ENCODE results near the gene NLGN1.
A peak's percentile ranks its signal among the peaks of the same experiment; 100 is the strongest.

The NLGN1 gene

DNA sequence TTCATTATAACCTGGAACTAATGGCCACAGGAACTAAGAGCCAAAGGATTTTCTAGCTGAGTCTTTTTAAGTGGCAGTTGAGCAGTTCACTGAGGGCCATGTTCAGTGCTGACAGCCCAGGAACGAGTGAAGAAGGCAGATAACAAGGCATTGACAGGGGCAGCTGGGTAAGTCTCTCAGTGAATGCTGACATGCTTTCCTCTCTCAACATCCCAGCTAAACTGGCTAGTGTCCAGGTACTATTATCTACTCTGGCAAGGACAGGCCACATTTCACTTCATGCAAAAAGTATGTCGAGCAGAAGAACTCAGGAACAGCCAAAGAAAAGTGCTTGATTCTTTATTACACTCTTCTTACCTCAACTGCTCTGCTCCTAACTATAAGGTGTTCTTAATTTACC lies 515.9 kb downstream of the NLGN1 start:
- DNase-seq (ENCODE audit: low spot score) = no peak

DNA sequence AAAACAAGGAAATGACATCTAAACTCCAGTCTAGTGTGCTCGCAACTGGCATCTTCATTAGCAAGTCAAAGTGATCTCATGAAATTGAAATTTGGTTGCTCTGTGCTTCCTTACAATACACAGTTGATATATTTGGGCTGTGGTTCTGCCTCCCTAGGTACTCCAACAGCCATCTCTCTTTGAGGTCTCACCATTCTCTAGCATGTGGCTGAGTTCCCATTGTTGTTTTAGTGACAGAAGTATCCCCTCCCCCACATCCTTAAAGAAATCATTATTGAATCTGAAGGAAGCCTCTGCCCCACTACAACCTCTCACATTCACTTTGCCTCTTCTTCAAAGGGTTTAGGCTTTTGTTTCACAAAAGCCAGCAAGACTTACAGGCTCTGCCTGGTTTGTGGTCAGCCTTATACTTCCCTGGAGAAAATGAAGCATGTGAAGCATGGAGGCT lies 516.5 kb downstream of the NLGN1 start:
- no peak for DNase-seq (ENCODE audit: low spot score)

DNA sequence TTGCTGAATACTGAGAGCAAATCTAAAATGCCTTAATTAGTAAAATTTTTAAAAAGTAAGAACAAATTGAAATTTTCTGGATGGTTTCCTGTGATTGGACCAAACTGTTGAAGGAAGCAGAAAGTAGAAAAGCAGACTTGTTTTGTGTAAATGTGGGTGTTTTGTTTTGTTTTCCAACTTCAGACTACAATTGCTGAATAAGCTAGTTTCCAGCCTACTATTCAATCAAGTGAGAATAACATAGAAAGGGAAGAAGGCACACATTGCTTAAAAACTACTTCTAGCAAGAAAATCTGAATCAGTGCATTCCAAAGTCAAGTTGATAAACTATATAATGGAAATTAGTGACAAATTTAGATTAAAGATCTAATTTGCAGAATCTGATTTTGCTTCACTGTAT lies 519.3 kb downstream of the NLGN1 start:
- no peak for DNase-seq (ENCODE audit: low spot score)

DNA sequence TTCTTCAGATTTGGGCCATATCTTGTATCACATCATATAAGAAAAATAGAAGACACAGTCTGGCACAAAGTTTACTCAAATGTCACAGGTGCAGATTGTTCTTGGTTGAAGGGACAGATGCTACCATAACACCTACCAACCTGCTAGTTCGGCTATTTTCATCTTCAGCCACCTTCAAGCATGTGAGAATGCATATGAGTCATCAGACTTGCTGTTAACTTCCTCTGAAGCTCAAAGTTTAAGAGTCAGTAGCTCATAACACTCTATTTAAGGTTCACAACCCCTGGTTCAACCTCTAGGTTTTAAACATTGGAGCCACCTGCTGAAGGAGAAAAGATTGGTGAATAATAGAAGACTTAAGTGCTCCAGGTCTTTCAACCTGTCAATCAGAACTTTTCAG lies 522.8 kb downstream of the NLGN1 start:
- DNase-seq (ENCODE audit: low spot score) = no peak

DNA sequence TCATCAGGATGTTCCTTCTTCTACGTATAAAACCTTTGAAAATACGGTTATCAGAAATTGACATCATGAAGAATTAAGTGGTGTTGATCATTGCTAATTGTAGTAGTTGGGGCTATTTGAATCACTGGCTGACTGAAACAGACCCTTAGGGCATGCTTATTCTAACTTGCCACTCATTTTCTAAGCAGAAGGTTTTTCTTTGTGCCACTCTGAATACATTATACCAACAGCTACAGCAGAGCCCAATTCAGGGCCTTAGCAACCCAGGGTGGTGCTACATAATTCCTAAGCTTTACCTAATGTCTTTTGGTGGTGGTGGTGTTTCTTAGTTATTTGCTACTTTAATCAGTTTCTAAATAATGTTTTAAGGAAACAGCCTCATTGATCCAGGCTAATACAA lies 524.2 kb downstream of the NLGN1 start:
- DNase-seq (ENCODE audit: low spot score) = no peak

DNA sequence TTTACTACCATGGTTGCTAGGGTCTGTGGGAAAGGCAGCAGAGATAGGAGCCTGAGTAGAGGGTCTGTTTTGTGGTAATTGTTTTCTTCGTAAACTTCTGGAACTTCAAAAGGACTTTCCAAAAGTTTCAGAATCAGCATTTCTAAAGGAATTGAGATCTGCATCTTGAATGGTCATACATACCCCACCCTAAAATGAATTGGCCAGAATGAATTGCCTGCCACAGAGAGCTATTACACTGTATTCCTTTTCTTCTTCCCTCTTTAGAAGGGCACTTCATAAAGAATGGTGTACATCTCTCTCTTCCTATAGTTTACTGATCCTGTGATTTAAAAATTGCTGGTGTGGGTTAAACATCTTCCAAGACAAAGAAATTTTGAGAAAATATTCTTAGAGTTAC lies 525.7 kb downstream of the NLGN1 start:
- no peak for DNase-seq (ENCODE audit: low spot score)

DNA sequence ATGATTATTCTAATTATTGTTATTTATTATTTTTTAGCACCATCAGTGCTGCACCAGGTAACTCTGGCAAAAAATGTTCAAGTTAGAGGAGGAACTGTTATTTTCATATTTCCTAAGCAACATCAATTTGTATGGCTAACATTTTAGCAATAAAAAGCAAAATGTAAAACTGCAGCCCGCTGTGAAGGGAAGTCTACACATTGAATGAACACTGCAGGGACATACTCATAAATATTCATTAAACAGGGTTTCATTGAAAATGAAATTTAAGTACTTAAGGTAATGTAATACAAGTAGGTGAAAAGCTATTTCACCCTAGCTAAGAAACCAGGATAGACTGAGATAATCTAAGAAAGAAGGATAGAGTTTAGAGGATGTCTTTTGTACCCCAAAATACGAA lies 532.7 kb downstream of the NLGN1 start:
- DNase-seq (ENCODE audit: low spot score) = no peak

DNA sequence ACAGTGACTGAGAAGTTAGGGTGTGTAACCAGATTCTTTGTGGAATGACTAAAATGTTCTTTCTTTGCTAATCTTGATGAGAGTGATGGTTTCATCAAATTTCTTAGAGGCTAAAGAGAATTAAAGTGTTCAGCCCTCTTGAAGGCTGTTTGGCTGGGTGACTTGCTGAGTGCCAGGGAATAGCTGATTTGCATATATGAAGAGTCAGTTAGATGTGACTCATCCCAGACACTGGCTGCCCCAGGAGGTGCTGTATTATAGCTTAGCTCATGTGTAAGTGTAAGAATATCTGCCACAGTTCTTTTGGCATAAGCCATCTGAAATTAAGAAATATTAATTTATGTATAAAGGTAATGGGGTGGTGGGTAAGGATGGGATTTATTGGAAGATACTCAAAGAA lies 535.1 kb downstream of the NLGN1 start:
- no peak for DNase-seq (ENCODE audit: low spot score)

DNA sequence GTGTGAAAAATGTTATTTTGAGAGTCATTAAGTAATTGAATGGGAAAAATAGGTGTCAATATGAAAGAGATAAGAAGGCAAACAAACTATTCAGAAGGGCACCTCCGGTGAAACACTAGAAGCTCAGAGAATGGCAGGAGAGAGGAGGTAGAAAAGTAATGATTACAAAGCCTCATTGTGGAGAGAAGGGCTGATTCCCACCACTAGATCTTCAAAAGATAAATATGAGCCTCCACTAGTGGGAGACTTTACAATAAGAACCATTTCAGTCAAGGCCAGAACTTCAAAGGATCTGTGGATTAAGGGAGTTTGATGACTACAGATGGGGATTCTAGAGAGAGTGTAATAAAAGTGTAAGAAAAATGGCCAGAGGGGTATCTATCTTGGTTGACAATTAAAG lies 535.6 kb downstream of the NLGN1 start:
- no peak for DNase-seq (ENCODE audit: low spot score)

DNA sequence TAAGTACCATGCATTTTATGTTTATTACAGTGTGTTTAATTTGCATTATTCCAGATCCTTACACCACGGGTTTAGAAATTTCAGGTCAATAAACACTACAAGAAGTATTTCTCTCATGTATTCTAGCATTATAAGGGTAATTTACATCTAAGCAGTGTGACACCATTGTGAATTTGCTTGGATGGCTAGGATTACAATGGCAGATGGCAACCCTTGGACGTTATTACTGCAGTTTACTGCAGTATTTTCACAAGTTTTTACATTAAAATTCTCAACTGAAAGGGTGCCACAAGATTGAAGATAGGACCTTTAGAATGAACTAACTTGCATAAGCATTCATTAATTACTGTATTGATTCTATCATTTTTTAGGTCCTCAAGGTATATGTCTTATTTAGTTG lies 538.8 kb downstream of the NLGN1 start:
- DNase-seq (ENCODE audit: low spot score) = no peak

DNA sequence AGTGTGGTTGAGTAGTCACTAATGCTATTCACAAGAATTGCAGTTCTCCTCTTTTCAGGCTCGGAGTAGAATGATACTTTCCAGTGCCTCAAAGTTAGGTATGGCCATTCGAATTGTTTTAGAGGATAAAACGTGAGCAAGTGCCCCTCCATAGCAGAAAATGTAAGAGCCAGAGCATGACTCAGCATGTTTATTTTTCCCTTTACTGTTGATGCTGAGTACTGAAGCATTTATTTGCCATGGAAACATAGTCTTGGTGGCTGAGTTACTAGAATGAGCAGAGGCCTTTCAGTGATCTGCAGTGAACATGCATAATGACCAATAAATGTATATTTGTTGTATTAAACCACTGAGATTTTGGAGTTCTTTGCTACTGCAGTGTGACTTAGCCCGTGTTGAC lies 540.6 kb downstream of the NLGN1 start:
- DNase-seq (ENCODE audit: low spot score) = peak; percentile 9

DNA sequence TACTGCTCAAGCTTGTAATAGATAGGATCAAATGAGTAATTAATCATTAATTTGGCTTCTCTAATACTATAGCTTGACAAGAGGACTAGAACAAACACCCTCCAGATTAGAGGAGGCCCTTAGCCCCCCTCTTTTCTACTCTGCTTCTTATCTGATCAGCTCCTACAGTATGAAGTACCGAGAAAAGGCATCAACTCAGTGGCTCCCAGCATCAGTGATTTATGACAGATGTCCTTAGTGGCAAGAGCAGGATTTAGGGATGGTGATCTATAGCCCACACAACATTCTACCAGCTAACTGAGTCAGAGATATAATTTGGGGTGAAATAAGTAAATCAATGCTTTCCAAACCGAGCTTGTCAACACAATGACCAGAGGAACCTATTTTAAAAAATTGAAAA lies 541.1 kb downstream of the NLGN1 start:
- no peak for DNase-seq (ENCODE audit: low spot score)

DNA sequence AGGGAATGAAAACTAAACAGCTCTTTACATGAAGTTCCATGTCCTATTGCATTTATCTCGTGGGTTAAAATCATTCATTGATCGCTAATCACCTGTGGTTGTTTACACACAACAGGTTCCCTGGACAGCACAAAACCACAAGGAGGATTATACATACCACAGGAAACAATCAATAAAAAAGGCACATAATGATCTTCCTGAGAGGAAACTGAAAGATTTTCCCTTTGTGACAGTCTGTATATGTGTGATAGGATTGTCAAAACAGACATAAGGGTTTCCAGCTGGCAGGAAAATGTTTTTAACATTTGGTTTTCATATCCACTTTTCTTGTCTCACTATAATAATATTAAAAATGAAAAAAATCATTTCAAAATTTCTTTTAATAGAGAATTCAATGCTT lies 541.8 kb downstream of the NLGN1 start:
- DNase-seq (ENCODE audit: low spot score) = no peak

DNA sequence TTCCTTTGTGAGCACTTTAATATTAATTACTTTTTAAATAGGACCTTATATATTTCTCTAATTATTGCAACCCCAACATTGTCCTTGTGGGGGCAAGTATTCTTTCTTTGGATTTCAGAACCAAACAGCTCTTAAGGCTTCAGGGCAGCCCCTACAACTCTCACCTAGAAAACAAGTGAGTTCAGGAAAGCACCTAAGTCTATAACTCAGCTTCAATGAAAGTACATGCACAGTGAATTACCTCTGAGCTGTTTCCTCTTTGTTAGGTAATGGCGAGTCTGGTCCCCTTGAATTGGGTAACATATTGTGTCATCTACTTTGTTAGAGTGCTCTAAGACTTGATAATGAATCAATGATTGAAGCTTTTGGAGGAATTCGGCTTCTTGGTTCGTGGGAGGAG lies 545.7 kb downstream of the NLGN1 start:
- no peak for DNase-seq (ENCODE audit: low spot score)

DNA sequence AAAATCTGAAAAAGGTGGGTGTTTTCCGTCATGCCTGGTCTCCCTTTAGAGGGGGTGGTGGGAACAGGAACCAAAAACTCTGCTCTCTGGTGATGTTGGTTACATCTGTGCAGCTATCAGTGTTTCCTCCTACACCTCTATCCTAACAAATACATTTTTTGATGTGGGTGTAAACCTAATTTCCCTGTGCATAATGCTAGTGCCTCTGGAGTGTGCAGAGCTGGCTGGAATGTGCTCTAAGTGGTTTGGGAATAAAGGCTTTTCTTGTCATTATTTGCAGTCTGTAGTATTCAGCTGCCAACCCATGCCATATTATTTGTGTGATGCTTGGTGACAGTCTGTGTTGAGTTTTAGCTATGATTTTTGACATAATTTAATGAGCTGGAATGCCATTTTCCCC lies 547.6 kb downstream of the NLGN1 start:
- DNase-seq (ENCODE audit: low spot score) = no peak

DNA sequence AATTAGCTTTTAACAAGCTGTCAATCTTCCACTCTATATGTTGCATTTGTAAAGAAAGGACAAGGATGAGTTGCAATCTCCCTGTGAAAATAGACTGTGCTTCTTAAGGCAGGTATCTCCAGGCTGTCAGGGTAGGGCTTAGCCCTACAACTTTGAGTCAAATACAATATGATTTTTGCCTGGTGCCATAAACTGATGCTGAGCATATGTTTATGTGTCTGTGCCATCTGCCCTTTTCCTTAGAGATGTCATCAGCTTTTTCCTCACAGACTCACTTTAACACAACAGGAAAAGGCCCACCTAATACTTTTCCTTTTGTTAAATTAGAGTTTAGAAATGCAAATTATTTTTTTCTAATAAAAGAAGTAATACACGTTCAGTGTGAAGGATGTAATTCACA lies 548.3 kb downstream of the NLGN1 start:
- DNase-seq (ENCODE audit: low spot score) = no peak

DNA sequence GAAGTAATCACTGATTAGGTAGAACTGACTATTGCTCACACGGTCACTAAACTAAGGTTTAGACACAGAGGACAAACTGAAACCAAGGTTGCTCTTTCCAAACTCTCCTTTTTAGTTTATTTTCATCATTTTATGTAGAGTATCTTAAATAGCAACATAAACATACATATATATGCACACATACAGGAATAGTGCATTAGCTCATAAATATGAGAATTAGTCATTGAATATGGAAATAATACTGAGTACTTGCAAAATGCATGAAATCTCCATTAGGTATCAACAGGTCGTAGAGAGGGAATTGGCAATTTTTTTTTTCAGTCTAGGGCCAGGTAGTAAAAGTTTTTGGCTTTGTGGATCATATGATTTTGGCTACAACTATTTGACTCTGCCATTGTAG lies 557.1 kb downstream of the NLGN1 start:
- no peak for DNase-seq (ENCODE audit: low spot score)

DNA sequence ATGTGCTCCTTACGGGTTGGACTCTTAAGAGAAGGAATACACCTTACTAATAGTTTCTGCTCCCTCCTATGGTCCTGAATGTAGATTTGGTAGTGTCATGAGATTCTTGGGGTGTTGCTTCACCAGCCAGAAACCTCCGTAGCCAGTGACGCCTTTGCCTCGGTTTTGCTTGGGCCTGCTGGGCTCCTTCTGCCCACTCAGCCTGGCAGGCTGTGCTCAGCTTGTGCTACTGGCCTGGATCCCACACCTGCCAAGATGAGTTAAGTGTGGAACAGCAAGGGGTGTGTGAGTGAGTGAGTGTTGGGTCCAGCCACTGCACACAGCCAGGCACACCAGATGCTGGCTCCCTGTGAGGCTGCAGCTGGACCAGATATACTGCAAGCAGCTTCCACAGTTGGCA lies 560.1 kb downstream of the NLGN1 start:
- DNase-seq (ENCODE audit: low spot score) = no peak

DNA sequence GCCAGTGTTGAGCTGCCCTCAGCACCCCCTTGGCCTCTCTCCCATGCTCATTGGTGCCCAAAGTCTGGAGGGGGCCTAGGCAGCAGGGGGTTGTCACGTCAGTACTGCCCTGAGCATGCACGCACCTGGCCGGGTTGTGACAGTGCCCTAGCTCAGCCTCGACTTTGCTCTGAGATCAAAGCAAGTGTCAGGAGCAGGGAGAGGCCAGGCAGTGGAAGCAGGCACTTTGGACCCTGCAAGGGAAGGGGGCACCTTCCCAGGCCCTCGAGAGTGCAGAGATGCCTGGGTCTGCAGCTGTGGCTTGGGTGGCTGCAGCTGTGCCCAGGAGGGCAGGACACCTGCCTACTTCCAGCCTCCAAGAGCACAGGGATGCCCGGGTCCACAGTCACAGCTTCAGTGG lies 561.3 kb downstream of the NLGN1 start:
- DNase-seq (ENCODE audit: low spot score) = no peak

DNA sequence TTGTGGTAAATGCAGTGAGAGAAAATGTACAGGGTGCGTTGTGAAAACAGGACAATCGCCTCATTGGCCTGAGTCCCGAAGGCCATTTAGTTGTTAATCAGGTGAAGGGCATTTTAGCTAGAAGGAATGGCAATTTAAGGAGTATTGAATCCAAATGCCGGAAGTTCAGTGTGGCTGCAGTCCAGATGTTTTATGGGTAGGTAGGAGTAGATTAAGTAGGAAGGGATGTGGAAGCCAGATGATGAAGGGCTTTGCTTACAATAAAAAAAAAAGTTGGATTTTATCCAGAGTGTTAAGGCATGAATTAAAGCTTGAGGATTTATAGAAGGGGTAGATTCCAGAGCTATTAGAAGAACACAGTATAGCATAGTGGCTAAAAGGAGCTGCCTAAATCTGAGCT lies 572.7 kb downstream of the NLGN1 start:
- DNase-seq (ENCODE audit: low spot score) = no peak

DNA sequence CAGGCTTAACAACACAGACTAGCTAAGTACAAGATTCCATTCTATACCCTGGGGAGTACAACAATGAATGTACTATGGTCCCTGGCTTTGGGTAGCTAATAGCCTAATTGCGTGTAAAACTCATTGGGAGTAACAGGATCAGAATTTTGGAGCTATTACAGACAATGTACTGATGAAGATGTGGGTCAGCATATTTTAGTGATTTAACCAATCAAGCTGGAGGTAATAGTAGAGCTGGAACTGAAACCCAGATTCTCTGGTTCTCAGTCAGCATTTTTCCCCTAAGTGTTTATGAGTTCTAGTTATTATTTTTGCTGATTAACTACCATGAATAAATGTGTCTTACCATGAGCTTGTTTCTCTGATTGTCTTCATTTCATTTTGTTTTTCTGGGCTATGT lies 578.7 kb downstream of the NLGN1 start:
- DNase-seq (ENCODE audit: low spot score) = no peak

DNA sequence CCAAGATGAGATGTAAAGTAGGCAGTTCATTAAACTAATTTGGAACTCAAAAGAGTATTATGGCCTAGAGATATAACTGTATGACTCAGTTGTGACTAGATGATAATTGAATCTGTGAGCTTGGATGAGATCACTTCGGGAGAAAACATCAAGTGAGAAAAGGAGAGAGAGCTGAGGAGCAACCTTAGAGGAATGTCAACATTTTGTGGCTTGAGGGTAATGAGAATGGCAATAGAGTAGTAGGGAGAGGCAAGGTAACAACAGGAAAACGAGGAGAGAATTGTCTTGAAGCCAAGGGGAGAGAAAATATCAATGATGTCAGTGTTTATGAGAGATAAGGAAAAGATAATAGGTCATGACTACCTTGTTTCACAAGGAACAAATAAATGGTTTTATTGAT lies 580.2 kb downstream of the NLGN1 start:
- peak; percentile 2 for DNase-seq (ENCODE audit: low spot score)

DNA sequence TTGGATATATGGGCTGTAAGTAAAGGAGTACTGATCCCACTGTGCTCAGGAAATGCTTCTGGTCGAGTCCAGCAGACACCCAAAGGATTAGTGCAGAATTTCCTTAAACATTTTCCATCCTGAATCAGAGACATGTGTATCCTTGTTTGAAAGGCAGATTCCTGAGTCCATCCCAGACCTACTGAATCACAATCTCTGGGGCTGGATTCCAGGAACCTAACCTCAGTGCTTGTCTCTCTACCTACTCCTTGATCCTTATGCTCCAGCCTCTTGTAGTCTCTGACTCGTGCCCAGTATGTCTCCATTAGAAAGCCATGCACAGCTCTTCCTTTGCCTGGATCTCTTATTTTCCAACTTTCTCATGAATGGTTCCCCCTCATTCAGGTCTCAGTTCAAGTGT lies 585.8 kb downstream of the NLGN1 start:
- no peak for DNase-seq (ENCODE audit: low spot score)

DNA sequence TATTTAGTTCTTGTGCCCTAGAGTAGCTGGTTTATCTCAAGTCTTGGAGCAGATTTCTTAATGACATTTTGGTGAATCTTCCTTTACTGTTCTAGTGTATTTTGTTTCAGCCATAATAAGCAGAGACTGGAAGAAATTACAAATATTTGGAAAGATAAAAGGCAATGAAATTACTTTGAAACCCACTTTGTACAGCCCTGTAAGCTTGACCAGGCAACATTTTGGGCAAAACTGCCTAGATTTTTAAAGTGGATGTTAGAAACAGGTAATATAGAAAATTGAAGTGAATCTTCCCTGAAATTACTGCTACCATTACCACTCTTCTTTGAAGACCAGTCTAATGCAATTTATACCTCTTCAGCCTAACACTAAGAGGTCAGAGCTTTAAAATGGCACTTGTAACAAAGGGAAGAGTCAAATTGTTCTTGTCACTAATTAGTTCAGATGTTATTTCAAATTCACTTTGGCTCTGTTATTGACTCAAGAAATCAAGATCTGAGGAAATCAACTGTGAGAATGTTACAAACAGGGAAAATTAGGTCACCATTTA lies 589.4 kb downstream of the NLGN1 start:
- DNase-seq (ENCODE audit: low spot score) = no peak

DNA sequence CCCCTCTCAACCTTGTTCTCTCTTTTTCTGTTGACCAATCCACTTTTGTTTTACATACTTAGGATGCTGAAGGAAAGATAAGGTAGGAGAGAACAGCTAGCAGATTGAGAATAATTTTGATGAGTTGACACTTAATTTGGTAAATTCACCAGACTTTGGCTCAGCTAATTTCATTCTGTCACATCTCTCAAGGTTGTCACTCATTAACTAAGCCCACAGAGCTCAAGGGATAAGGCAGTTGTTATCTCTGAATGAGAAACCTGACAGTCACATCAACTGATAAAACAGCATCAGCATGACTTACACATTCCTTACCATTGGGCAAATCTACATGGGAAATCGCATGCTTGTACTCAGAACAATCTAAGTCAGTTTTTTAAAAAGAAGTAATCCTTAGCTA lies 591.4 kb downstream of the NLGN1 start:
- DNase-seq (ENCODE audit: low spot score) = no peak

Data from AG08396 (cell line).